HG02759 (cell line): Measurements from ENCODE around the gene TBX3.

Experiments
- ATAC-seq: cut with Tn5 transposase; IDR thresholded peaks from one replicate; pipeline ENCODE4 v1.9.1; 2021; ENCODE audit warnings: mild to moderate bottlenecking, moderate library complexity; ENCODE audit not compliant: unreplicated experiment

The TBX3 gene

DNA sequence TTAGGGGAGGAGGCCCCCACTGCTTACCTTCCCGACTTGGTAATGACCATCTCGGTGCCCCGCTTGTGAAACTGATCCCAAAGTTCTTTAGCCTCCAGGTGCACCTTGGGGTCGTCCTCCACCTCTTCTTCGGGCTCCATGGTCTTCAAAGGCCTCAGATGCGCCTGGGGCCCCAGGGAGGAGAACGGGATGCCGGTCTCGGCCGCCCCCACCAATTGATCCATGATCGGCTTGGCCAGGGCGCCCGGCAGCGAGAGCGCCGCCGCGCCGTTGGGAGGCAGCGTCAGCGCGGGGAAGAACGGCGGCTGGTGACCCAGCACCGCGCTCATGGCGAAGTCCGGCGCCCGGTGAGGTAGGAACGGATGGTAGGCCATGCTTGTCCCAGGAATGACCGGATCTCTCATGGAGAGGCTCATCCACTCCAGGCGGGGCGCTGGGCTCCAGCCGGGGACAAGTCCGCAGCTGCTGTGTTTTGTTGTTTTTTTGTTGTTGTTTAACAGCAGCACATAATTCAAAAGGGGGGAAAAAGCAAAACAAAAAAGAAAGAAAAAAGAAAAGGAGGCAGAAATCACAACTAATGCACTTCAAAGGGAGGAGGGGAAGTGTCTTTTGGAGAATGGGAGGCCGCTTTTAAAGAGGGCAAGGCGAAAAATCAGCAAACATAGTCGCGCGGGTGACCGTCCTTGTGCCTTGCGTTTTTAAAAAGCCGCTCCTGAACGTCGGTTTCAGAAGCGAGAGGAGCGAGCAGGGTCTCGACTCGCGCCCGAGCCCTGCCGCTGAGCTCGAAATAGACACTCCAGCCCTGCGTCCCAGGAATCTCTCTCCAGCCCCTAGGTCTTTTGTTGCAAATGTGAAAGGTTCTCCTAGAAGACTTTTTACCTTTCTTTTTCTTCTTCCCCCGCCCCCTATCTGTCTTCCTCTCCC lies 928 bp downstream of the TBX3 start:
- ATAC-seq, result no peak

DNA sequence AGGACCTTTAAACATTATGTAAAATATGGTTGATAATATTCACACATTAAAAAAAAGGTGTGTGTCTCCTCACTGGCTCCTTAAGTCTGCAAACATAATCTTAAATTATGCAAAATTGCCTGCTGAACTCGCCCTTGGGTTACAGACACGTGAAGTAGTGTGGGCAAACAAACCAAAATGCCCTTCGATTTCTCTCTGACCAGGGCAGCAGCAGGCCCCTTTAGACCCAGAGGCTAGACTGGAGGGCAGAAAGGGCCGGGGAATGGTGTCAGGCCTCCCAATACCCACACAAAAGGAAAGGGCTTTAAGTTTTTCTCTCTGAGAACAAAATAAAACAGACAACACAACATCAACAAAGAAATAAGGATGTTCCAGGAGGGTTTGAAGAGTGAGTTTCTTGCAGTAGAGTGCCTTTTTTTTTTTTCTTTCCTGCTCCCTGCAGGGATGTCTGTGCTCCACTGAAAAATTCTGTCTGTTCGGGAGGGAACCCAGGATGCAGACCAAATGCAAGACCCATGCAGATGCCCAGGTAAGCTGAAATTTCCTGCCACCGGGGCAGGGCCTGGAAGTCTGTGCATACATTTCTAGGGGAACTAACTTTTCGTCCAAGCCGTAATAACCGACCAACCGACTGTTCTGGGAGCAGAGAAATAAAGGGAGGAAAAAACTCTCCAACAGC lies 1.7 kb downstream of the TBX3 start:
- no peak for ATAC-seq

GRCh38 chr12:114681116-114681871 lies 2.7 kb downstream of the TBX3 start:
- ATAC-seq, result no peak

DNA sequence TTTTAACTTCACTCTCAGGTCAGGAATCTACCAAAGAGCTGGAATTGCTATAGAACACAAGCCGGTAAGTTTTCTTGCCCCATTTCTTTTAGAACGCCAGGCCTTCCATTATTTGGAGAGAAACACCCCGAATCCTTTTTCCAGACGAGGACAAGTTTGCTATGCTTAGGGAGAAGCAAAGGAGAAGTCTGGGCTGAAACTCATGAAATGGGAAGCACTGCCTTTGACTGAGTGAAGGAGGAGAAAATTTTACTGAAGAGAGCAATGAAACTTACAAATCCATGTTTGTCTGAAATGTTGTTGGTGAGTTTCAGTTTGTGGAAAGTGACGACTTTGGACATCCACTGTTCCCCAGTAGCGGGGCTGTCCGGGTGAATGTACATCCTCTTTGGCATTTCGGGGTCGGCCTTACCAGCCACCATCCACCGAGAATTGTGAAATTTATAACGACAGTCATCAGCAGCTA lies 3.3 kb downstream of the TBX3 start:
- ATAC-seq, result no peak

GRCh38 chr12:114679942-114680341 lies 4.0 kb downstream of the TBX3 start:
- no peak for ATAC-seq

GRCh38 chr12:114679452-114679875 lies 4.5 kb downstream of the TBX3 start:
- no peak for ATAC-seq

DNA sequence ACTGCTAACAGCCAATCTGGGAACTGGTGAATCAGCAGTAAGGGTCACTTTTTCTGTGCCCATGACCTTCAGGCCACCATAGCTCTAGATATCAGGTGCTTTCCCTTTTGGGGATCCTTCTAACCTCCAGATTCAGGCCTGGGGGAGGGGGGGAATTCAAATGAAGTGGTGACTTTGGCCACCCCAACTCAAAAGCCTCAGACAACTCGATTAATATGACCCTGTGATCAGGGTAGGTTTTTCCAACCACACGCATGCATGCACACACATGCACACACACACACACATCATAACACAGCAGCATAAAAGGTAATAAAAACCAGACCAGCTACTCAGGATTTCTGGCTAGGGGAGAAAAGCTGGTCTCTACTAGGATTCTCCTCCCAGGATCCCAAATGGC lies 5.3 kb downstream of the TBX3 start:
- no peak for ATAC-seq

- no peak for ATAC-seq
These were observed 5.9 kb downstream of the TBX3 start for GRCh38 chr12:114678028-114678427.

DNA sequence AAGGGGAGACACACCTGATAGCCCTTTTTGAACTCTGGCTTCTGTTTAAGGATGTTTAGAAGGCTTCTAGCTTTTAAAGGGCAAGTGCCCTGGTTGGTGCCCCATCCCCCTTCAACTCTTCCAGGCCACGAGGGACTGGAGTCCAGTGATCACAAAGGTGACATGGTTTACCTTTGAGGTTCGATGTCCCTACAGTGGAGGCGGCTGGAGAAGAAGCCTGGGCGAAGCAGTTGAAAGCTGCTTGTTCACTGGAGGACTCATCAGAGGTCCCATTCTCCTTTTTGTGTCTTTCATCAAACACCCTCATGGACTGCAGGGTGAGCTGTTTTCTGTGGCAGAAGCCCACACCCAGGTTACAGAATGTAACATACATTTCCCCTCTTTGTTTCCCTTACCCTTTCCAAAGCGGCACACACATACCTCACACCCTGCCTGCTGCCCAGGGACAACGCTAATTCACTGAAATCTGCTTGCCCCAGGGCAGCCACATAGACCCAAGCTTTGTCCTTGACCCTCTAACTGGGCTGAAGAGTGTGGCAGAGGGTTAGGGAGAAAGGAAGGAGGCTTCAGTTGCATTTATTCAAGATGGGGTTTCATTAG lies 7.7 kb downstream of the TBX3 start:
- no peak for ATAC-seq

GRCh38 chr12:114674251-114675047 lies 9.5 kb downstream of the TBX3 start:
- no peak for ATAC-seq

DNA sequence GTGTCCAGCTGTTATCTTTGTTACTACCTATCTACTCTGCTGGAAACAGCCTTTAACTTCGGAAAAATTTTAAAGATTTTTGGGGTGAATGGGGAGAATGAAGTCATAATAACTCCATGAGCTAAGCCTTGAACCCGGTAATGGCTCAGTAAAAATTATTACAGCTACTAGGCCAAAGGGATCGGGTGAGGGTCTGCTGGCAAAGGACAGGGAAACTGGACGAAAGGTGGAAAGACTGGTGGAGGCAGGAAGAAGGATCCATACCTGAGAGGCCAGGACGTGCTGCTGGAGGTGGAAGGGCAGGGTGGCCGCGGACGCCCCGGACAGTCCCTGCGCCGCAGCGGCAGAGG lies 10.1 kb downstream of the TBX3 start:
- ATAC-seq, result no peak

DNA sequence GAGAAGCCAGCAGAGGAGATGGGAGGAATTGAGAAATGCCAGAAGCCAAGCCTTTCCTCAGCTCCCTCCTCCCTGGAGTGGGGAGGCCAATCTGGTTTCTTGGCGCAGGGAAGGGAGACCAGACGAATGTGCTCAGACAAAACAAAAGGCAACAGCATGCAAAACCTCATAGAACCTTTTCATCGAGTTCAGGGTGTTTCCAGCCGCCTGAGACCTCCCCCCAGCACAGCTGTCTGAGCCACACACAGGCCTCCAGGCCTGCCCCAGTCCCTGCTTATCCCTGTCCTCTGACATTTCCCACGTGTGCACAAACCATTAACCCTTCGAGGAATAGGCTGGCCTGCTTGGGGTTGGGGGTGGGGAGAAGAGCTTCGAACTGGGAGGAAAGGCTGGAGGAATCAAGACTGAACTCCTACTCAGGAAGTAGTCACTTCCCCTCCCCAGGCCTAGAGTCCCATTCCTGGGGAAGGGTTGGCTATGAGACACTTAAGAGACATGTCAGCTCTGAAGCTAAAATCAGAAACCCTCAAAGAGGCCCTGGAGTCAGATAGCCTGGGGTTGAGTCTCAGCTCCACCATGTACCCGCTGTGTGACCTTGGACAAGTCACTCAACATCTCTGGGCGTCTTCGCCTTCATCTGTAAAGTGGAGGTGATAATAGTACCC lies 10.7 kb downstream of the TBX3 start:
- no peak for ATAC-seq

GRCh38 chr12:114672817-114673168 lies 11.2 kb downstream of the TBX3 start:
- ATAC-seq, result no peak

GRCh38 chr12:114671443-114672411 lies 12.2 kb downstream of the TBX3 start:
- no peak for ATAC-seq

DNA sequence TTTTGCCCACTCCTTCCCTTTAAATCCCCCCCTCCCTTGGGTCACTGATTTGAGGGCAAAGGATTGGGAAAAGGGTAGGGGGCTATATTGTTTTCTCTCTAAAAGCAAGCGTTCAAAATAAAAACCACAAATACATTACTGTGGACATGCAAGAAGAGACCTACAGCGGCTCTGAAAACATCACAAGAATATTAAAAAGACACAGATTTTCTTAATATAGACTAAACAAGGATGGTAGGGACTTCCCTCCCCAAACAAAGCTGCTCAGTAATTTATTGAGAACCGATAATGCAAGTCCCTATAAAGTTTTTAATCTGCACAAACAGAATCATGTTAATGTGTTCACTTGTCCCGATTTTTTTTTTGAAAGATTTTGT lies 12.9 kb downstream of the TBX3 start:
- no peak for ATAC-seq

DNA sequence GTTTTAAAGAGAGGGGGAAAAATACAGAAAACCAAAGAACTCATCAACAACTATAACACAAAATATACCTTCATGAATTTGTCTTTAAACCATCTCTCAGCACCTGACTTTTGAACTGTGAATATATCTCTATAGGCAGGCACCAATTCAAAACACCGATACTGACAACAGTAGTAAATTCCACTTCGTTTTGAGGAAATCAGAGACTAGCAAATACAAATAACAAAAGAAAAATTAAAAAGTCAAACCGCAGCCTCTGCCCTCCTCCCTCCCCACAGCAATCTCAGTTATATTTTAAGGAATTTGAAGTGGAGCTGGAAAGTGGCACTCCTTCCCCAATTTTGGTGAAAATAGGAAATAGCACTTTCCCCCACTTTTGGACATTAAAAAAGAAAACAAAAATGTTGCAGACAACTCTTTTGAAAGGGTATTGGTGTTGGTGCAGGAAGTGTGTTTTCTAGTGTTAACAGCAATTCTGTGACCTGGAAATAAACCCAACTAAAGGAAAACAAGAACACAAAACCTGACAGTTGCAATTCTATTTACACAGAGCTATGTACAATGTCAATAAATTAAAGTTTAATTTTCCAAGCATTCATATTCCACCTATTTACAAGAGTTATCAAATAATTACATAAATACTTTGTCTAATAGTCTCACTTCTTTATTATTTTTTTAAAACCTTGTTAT lies 13.5 kb downstream of the TBX3 start:
- ATAC-seq, result no peak

- ATAC-seq, result no peak
These were observed 14.3 kb downstream of the TBX3 start for GRCh38 chr12:114669401-114670290.
